Kidney (tissue), 14 donors: ENCODE results near the gene SLC4A2. TPM values are rescaled to one million over a fixed set of nuclear protein-coding genes. Genes with fewer than 3 reads are reported as not detected.
A peak's percentile ranks its signal among the peaks of the same experiment; 100 is the strongest.

ENCODE experiments used
- DNase-seq, 5 donors: peaks; one replicate each; pipeline ENCODE4 v3.0.0-alpha.2; 2013 to 2020
- FAIRE-seq: peaks from 2 replicates; lab custom pipeline; 2012; peaks lifted over from hg19 to GRCh38; lab: Jason Lieb, UNC
- H3K27ac ChIP-seq, 2 donors: one replicate each; pipeline ENCODE4 v1.7.0; 2013; ENCODE audit warnings: low read depth in 2 of 2, low read length in 2 of 2, inconsistent platforms in 1 of 2
- H3K27me3 ChIP-seq: one replicate; pipeline ENCODE4 v1.7.1; 2013; ENCODE audit warnings: low read length, inconsistent platforms; ENCODE audit not compliant: control insufficient read depth, insufficient read depth
- H3K36me3 ChIP-seq, 3 donors: one replicate each; pipeline versions ENCODE4 v1.7.0 to v1.7.1; 2013; ENCODE audit warnings: low read length in 3 of 3, control low read depth in 1 of 3, inconsistent platforms in 1 of 3; ENCODE audit not compliant: insufficient read depth in 3 of 3, control insufficient read depth in 2 of 3
- H3K4me1 ChIP-seq, 3 donors: one replicate each; pipeline versions ENCODE4 v1.7.0 to v1.7.1; 2013; ENCODE audit warnings: low read length in 3 of 3, inconsistent platforms in 1 of 3, low read depth in 1 of 3; ENCODE audit not compliant: control insufficient read depth in 2 of 3, insufficient read depth in 2 of 3
- H3K4me3 ChIP-seq, 3 donors: one replicate each; pipeline versions ENCODE4 v1.7.0 to v1.8.1; 2013; ENCODE audit warnings: low read length in 3 of 3, control low read depth in 1 of 3, inconsistent platforms in 1 of 3
- H3K9ac ChIP-seq, 3 donors: one replicate each; pipeline versions ENCODE4 v1.7.0 to v1.7.1; 2013; ENCODE audit warnings: low read length in 3 of 3, control low read depth in 1 of 3, inconsistent platforms in 1 of 3
- H3K9me3 ChIP-seq, 3 donors: one replicate each; pipeline versions ENCODE4 v1.7.0 to v1.7.1; 2013; ENCODE audit warnings: low read length in 3 of 3, control low read depth in 1 of 3, inconsistent platforms in 1 of 3; ENCODE audit not compliant: control insufficient read depth in 2 of 3, insufficient read depth in 1 of 3
- CTCF ChIP-seq: IDR thresholded peaks from 3 replicates; pipeline ENCODE4 v1.5.1; 2012; ENCODE audit warnings: mild to moderate bottlenecking, moderate library complexity, borderline replicate concordance; ENCODE audit not compliant: insufficient read depth; ENCODE audit errors: extremely low read depth
- intact Hi-C: fragments of 100-400 bp; cut with DNase I; formaldehyde crosslinking; loops from one replicate; pipeline ENCODE4 v1.11.1; 2022
- polyA plus RNA-seq: library from polyadenylated mRNA; stranded (reverse); fragments of 350-450 nt; fragmentation: Illumina TruSeq; extraction: RNeasy Lipid Tissue Mini Kit (QIAGEN cat#74804); gene quantifications from one replicate; pipeline ENCODE4 v1.2.3, GENCODE V29; 2014; ENCODE audit warnings: low read depth, low replicate concordance; ENCODE audit not compliant: insufficient read depth
- total RNA-seq: library from RNA; stranded (reverse); fragmentation: NEBNext Ultra II Directional; extraction: Animal tissue kit (Norgen Biotek cat#: 25700); gene quantifications from one replicate; pipeline ENCODE4 v1.2.1, GENCODE V29; 2021
- donor health status: control.
- donor health status: control.
- donor health status: control.
- donor health status: control.
- donor health status: control.
- donor health status: DM: yes; HTN: yes; CAD: no.
- donor health status: Normal renal cell carcinoma (clear cell type).

The SLC4A2 gene
- total and polyA plus RNA-seq, 2 donors from 2014 or later = 104 to 150 TPM

DNA sequence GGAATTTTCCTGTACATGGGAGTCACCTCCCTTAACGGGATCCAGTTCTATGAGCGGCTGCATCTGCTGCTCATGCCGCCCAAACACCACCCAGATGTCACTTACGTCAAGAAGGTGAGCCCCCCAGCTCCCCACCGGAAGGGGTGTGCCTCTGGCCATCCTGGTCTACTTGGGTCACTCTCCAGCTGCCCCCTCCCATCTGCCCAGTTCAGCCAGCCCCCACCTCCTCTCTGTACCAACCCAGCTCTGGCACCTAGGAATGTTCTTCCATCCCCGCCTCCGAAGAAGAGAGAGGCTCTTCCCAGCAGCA, 16.2 kb downstream of the SLC4A2 start:
- Histone ChIP-seq H3K9ac (no peak overlapping the region), H3K36me3 (peaks cover 2 to 23% (median 13%) of the 10 kb centered on the region in 3 donors), H3K9me3 (no peaks in the 10 kb centered on the region), H3K27me3 (no peaks in the 10 kb centered on the region), H3K4me3 (no peak overlapping the region), H3K4me1 (peaks cover 0 to 20% (median 6%) of the 10 kb centered on the region in 3 donors), H3K27ac (no peak overlapping the region)
- peak in 2 of 5 donors; percentile 47 to 54 for DNase-seq
- intact Hi-C loops = no loop called here
- no peak for FAIRE-seq
- TF ChIP-seq CTCF = no peak

DNA sequence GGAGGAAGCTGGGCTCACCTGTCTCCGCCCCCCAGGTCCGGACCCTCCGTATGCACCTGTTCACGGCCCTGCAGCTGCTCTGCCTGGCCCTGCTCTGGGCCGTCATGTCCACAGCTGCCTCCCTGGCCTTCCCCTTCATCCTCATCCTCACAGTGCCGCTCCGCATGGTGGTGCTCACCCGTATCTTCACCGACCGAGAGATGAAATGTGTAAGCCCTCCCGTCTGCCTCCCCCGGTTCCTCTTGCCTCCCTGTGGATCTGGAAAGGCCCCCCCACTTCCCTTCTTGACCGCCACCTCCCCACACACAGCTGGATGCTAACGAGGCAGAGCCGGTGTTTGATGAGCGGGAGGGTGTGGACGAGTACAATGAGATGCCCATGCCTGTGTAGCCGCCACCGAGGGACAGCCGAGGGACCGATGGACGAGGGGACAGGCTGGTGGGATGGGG, 16.6 kb downstream of the SLC4A2 start:
- H3K27me3 ChIP-seq = no peaks in the 10 kb centered on the region
- intact Hi-C loops = no loop called here
- no peak for TF ChIP-seq CTCF
- H3K9me3 ChIP-seq = no peaks in the 10 kb centered on the region
- H3K4me1 ChIP-seq = peaks cover 0 to 20% (median 6%) of the 10 kb centered on the region in 3 donors
- peaks cover 2 to 21% (median 13%) of the 10 kb centered on the region in 3 donors for H3K36me3 ChIP-seq
- FAIRE-seq = no peak
- H3K9ac ChIP-seq = no peak overlapping the region
- no peak overlapping the region for H3K4me3 ChIP-seq
- H3K27ac ChIP-seq = no peak overlapping the region
- DNase-seq = peak in 2 of 5 donors; percentile 45 to 73

DNA sequence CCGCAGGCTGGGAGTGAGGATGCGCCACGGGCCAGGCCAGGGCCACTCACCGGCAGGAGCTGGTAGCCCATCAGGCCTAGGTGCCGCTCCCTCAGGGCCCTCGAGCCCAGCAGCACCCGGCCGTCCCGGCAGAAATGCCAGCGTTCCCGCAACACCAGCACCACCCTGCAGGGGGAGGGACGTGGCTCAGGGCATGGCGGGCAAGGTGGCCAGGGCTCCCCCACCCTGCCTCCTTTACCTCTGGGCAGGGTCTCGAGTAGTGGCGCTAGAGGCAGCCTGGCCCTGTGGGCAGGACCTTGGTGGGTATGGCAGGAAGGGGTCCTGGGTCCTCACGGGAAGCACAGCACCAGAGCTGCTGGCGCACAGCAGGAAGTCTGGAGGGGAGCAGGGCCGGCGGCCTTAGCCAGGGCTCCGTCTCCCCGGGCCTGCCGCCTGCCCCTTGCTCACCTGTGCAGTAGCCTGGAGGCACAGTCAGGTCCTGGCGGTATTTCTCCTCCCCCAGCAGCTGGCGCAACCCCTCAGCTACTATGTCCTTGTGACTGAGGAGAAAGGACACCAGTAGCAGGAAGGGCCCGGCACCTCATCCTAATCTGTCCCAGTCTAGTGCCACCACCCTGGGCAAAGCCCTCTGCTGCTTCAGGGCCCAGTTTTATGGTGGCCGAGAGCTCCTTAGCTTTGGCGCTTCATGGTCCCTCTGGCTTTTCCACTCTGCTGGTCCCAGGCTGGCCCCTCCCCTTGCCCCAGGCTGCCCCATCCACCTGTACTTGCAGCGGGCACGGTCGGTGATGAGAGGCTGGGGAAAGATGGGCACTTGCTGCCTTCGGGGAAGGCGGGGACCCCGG, 17.7 kb downstream of the SLC4A2 start:
- Histone ChIP-seq H3K4me1 (peaks cover 0 to 30% (median 6%) of the 10 kb centered on the region in 3 donors), H3K27me3 (no peaks in the 10 kb centered on the region), H3K27ac (no peak overlapping the region), H3K4me3 (no peak overlapping the region), H3K9ac (no peak overlapping the region), H3K9me3 (no peaks in the 10 kb centered on the region), H3K36me3 (peaks cover 2 to 13% (median 13%) of the 10 kb centered on the region in 3 donors)
- no peak for TF ChIP-seq CTCF
- FAIRE-seq = no peak
- DNase-seq = peak in 3 of 5 donors; percentile 16 to 79 (median 64)
- intact Hi-C loops = no loop called here
